Activated effector memory CD4-positive, alpha-beta T cell treated with Interleukin-2 at 50 U/mL for 16 hours (primary cell): ENCODE results near the gene IKBKG.
"Not testable (repeated sequence)": the region's sequence is repeated elsewhere in the genome, so short reads cannot be mapped to it uniquely, and the experiment has no call there.

ENCODE experiments used
- DNase-seq: peaks from one replicate; pipeline ENCODE4 v3.0.0-alpha.2; 2020

IKBKG gene

GRCh38 chrX:154526901-154527675, 20.3 kb upstream of the IKBKG start:
- DNase-seq, result peak; percentile 40

- DNase-seq, result no peak
Observed at GRCh38 chrX:154529206-154529612, 18.2 kb upstream of the IKBKG start.

GRCh38 chrX:154530286-154530685, 17.1 kb upstream of the IKBKG start:
- DNase-seq, result no peak

GRCh38 chrX:154531626-154532025, 15.8 kb upstream of the IKBKG start:
- no peak for DNase-seq

- DNase-seq, result no peak
Observed at GRCh38 chrX:154532690-154533089, 14.7 kb upstream of the IKBKG start.

- DNase-seq, result peak; percentile 72
Observed at GRCh38 chrX:154534526-154535322, 12.7 kb upstream of the IKBKG start.

- no peak for DNase-seq
Observed at GRCh38 chrX:154535892-154536291, 11.5 kb upstream of the IKBKG start.

- DNase-seq, result no peak
Observed at GRCh38 chrX:154539077-154539476, 8.3 kb upstream of the IKBKG start.

GRCh38 chrX:154540365-154540764, 7.1 kb upstream of the IKBKG start:
- not testable (repeated sequence) for DNase-seq

- DNase-seq, result no peak
Observed at GRCh38 chrX:154540897-154541535, 6.4 kb upstream of the IKBKG start.

GRCh38 chrX:154541589-154541895, 5.9 kb upstream of the IKBKG start:
- DNase-seq, result no peak

GRCh38 chrX:154541896-154542722, 5.3 kb upstream of the IKBKG start:
- no peak for DNase-seq

GRCh38 chrX:154542723-154543424, 4.5 kb upstream of the IKBKG start:
- no peak for DNase-seq

- no peak for DNase-seq
Observed at GRCh38 chrX:154545673-154546274, 1.6 kb upstream of the IKBKG start.

GRCh38 chrX:154546354-154547244, 821 bp upstream of the IKBKG start, which contains the start of gene G6PD:
Gene G6PD, minus strand, starts transcription at chrX:154546846. Its CDS starts 691 bp downstream, at chrX:154546155.
- DNase-seq, result peak; percentile 79

- DNase-seq, result no peak
Observed at GRCh38 chrX:154548028-154548316, 552 bp downstream of the IKBKG start.

GRCh38 chrX:154549766-154550165, 2.3 kb downstream of the IKBKG start:
- no peak for DNase-seq

GRCh38 chrX:154552112-154552806, 4.8 kb downstream of the IKBKG start:
- not testable (repeated sequence) for DNase-seq

GRCh38 chrX:154558060-154558690, 10.8 kb downstream of the IKBKG start:
- DNase-seq, result not testable (repeated sequence)

GRCh38 chrX:154558896-154559295, 11.5 kb downstream of the IKBKG start:
- DNase-seq, result not testable (repeated sequence)
